Erythroblast (primary cell): Measurements from ENCODE around the gene TMEM82.

ENCODE experiments used
- GATA1 ChIP-seq: IDR thresholded peaks from 2 replicates; pipeline ENCODE4 v1.6.1; 2011; ENCODE audit warnings: low read depth, mild to moderate bottlenecking, control low read depth, low read length, moderate library complexity
- POLR2A ChIP-seq: IDR thresholded peaks from 2 replicates; pipeline ENCODE4 v1.6.1; 2011; ENCODE audit warnings: mild to moderate bottlenecking, low read length

GRCh38 chr1:15775706-15776105, 33.4 kb downstream of the TMEM82 start:
- no peak for TF ChIP-seq POLR2A
- TF ChIP-seq GATA1: no peak
